ENCODE measurements around the gene DPYD. TPM values are rescaled to one million over a fixed set of nuclear protein-coding genes. Genes with fewer than 3 reads are reported as not detected.

The DPYD gene
- total RNA-seq, 1 donor from 2014 or later, result 124 TPM

DNA sequence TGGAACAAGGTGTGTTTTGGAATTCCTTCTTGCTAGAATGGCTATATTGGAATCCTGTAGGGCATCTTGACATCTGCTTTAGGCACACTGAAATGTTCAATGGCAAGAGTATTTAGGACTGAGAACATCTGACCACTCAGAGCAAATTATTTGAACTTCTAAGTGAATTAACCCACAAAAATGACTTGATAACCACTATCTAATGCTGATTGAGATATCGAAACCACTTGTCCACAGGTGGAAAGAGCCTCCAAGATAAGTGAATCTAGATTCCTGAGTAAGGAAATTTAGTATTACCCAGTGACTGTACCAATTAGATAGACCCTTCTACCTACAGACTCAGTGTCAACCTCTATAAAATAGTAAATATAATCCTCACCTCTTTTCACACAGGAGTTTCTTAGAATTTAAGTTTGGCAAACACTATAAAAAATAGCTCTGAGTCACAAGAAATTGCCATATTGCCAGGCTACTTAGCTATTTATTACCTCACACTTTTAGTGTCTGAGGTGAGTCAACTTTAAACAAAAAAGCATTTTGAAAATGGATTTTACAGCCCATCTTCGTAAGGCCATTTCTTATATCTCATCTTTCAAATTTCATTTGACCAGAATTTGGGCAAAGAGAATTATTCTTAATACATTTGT lies 777.5 kb downstream of the DPYD start:
- no peak for DNase-seq (ENCODE audit: low spot score)

DNA sequence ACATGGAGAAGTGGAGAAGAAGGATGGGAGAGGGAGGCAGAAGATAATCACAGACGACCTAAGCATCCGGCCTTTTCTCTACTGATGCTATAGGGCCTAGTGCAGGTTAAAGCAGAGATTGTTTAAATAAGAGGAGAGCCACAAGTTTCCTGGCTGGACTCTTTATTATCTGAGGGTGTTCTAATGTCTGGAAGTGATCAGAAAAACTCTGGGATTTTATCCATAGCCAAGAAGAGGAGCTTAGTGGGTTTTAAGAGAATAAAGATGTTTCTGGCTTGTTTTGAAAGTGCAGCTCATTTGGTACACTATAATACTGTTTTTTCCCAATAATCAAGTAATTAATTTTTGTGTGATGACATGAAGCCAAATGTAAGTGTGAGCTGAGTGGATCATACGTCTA lies 780.2 kb downstream of the DPYD start:
- no peak for DNase-seq (ENCODE audit: low spot score)

DNA sequence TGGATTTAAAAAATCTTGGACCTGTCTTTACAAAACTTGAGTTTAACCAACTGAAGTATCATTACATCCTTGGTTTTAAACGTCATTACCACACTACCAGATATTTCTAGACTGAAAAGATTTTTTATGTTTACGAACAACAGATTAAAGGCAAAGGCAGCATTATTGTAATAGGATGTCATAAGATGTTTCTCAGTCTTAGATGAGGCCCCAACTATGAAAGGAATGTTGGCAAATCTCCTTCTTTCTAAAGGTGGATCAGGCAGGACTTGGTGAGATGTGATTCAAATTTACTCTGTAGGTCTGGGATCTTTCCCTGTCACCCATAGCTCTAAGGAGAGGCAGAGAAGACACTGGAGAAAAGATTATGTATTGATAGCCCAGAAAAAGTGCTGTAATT lies 781.3 kb downstream of the DPYD start:
- no peak for DNase-seq (ENCODE audit: low spot score)

DNA sequence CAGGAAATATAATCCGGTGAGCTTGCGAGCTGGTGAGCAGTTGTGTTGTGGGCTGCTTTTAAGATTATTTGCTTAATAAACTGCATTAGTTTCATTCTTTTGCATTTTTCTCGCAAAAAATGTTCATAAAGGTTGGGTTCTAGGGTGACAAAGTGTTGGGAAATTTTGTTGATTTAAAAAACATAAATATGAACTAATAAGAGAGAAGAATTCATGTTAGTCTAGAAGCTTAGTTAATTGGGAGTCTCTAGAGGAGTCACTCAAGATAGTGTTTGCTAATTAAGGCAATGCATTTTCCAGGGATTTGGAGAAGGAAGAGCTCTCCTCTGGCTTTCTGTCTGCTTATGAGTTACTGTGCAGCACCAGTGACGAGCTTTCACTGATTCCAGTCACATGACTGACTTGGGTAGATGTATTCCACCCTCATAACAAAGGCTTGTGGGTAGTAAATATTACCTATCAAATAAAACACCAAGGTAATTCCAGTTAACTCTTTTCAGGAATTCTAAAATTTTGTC lies 782.3 kb downstream of the DPYD start:
- DNase-seq (ENCODE audit: low spot score), result no peak

DNA sequence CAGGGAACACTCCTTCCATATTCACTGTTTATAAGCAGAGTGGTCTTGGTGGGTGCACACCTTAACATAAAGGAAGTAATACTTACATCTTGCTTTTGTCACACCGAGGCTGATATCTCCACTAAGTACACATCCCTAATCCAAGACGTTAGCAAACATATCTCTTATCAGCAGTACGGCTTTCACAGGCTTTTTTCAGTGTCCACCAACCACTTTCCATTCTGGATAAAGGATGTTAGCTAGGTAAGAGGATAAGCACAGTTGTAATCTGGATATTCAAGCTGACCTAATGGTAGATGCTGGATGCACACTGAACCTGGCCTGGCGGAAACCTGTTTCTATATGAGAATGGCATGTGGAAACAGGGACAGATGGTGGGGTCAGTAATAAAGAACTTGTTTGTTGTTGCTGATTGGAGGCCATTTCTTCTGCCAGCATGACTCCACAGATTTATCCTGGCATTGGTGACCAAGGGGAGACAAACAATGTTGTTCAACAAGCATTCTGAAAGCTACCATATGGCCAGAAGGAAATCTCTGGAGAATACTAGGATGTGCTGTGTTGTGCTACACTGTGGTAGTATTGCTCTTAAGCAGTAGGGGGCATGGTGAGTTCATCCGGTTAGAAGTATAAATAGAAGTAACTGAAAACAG lies 782.8 kb downstream of the DPYD start:
- DNase-seq (ENCODE audit: low spot score), result peak; percentile 28

DNA sequence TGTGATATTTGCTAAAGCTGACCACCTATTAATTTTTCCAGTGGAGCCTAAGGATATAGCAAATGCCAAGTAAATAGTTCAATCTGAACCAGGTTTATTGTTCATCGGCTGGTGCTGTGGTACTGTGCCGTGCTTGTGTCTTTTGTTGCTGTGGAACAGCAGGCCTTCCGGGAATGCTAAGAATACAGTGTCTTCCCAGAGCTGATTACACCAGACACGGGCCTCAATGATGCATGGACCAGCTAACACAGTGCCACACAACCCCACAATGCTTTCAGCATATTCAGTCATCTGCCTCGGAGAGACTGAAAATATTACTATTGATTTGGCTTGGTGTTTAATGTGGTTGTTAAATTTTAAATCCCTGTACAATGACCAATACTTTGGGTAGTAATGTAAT lies 783.8 kb downstream of the DPYD start:
- no peak for DNase-seq (ENCODE audit: low spot score)

DNA sequence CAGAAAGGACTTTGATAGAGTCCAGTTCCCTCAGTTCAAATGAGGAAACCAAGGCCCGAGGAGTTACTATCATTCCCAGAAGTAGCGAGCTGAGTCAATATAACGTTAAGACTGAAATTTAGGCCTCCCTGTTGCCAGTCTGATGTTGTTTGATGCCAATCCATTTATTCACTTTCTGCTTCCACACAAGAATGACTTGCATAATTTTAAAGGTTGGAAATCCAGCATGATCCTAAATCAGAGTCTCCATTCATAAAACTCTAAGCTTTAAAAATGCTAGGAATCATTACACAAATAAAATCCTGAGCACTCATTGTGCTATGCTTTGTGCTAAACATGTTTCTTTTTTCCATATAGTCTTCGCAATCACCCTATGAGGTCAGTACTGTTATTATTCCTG lies 784.9 kb downstream of the DPYD start:
- DNase-seq (ENCODE audit: low spot score), result no peak

DNA sequence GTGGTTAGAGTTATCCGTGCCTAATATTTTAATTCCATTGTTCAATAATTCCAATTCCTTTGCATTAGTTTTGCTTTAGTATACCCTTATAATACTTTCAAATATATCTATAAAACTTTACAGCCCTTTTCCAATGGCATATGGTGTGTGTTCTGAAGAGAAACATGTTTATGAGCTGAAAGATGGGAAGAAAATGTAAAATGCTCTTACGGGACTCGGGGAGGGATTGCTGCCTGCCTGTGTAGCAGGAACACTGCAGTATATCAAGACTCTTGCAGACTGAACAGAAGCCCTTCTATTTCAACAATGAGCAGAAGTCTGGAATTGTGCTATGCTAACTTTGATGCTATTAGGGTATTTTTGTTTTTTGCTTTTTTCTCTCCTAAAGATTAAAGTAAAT lies 792.4 kb downstream of the DPYD start:
- no peak for DNase-seq (ENCODE audit: low spot score)

DNA sequence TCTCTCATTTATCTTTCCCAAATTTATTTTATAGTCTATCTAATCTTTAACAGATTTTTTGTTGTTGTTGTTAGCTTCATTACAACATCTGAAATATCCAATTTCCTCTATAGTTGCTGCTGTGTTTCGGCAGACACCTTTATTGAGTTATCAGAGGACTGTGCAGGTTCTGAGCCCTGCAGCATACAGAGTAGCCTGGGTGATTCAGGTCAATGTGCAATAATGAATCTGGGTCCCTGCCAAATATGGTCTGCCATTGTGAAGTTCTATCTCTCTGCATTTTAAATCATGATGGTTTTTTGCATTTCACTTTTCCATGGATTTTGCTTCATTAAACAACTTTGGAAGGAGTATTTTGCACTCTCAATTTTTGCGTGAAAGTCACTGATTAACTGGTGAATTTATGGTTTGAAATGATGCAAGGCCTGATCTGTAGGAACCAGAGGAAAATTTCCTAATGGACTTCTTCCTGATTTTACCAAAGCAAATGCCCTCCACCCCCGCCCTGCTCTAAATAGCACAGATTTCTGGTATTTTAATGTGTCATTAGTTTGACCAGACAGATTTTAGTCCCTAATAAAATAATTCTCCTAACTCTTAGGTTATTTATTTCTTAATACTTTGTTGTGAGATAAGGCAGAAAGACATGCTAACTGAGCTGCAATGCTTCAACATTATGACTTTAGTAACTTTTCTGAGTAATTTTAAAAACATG lies 797.0 kb downstream of the DPYD start:
- no peak for DNase-seq (ENCODE audit: low spot score)

DNA sequence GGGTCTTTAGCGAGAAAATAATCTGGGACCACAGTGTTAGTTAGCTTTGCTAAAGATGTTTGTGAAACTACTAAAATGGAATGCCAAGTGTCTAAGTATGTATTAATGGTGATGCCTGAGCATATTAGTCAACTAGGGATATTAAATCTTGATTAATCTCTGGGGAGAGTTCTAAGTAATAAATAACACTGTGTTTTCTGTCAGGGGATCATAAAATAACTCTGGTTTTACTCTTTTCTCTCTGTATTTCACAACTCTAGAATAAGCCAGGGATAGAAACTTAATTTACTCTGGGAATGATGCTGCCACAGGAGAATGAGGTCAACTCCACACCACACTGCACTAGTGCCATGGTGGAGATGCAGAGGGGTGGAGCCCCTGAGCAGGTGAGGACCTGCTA lies 800.0 kb downstream of the DPYD start:
- DNase-seq (ENCODE audit: low spot score), result no peak

DNA sequence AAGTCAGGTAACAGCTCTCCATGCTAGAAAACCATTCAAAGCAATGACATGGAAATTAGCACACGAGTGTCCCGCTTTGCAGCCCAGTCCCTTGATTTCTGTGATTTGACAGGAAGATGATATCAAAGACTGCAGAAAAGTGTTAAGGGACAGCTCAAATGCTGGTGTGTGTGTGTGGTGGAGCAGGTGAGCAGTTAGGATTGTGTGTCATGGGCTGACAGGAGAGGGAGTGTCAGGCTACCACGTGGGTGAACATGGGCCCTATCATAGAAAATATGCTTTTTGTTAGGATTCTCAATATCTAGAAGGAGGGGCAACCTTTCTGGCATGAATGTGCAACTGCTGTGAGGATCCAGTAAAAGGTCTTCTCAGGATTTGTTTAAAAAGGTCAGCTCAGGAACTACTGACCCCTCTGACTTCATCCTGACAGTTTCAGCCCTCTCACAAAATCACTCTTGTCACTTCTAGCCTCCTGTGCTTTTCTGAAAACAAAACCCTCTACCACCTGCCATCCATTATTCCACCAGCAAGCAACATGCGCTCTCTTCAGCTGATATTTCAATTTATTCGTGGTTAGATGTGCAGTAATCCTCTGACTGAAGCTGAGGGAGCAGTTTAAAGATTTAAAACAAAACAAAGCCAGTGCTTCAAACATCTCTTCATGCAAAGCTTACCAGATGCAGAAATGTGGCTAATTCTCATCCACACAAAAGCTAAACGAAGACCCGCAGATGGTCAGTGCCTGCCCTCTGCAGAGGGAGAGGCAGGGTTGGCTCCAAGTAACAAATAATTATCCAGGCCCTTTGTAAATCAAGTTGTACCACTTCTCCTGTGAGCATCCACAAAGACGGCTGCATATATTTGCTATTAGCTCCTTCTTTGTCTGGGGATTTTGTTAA lies 801.3 kb downstream of the DPYD start:
- DNase-seq (ENCODE audit: low spot score), result no peak

DNA sequence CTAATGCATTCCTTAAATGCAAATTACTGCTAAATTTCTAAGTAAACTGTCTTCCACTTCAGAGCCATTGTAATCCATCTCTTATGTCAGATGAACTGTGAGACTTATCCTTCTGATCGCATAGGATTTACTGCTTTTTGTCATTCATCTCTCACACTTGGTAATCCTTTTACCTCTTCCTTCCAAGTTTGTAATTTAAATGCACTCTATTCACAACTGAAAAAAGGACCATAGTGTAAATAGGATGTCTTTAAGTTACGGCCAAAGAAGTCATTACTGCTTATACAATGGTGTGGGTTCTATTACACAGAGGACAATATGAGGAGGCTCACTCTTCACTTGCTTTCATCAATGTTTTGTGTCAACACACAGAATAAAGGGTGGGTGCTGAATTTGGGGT lies 806.0 kb downstream of the DPYD start:
- no peak for DNase-seq (ENCODE audit: low spot score)

DNA sequence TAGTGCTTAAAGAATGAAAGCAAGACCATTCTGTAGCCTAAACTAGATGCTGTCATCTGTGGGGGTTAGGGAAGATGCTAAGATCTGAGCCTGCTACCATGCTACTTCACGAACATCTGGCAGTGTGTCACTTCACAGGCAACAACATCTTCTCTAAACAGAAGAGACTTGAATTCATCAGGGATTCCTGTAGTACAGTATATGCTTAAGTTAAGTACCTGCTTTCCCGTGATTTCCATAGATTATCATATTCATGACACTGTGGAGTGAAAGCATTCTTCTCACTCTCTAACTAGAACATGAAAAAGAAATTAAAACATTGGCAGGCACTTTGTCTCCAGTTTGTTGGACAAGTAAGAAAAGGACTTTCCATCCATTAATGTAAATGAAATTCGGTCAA lies 808.4 kb downstream of the DPYD start:
- DNase-seq (ENCODE audit: low spot score), result no peak

DNA sequence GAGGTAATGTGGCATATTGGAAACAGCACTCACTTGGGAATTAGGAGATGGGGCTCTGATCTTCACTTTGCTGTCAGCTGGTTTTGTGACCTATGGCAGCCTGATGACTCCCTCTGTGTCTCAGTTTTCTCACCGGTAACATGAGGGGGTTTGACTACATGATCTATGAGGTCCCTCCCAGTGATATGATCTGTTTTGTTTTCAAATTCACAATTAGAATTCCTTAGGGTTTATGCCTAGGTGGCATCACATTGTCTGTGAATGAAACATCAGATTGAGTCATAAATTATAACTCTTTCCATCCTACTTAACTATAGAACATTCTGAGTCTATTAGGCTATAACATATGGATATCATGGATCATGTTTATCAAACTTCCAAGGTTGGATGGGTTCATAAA lies 812.7 kb downstream of the DPYD start:
- no peak for DNase-seq (ENCODE audit: low spot score)

DNA sequence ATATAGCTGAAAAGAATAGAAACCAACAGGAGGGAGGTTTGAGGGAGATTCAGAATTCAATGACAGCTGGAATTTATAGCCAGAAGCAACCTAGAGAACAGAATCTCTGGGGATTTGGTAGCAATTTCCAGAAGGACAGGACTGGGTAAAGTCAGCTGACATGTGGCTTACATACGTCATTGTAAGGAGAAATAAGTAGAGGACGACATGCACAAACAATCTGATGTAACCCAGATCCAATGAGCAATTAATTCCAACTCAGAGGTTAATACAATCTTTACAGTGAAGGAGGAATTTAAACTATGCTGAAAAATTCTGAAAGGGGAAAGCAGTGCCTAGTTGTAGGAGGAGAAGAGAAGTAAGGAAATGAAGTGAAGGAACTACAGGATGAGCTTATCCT lies 815.3 kb downstream of the DPYD start:
- no peak for DNase-seq (ENCODE audit: low spot score)

DNA sequence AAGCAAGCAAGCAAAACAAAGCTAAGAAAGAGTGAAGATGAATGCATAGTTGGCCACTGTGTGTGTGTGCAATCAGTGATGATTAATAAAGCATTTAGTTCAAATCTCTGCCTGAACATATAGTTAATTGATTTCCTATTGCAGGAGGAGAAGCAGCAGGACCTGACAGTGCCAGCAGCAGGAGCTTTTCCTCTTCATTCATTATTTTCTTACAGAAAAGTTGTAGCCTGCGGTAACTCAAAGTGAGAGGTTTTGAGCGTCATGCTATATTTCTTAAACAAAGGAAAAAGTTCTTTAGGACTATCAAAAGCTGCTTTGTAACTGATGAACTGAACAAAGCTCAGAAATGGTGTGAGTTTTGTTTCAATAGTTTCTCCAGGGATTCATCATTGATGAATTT lies 819.3 kb downstream of the DPYD start:
- no peak for DNase-seq (ENCODE audit: low spot score)

DNA sequence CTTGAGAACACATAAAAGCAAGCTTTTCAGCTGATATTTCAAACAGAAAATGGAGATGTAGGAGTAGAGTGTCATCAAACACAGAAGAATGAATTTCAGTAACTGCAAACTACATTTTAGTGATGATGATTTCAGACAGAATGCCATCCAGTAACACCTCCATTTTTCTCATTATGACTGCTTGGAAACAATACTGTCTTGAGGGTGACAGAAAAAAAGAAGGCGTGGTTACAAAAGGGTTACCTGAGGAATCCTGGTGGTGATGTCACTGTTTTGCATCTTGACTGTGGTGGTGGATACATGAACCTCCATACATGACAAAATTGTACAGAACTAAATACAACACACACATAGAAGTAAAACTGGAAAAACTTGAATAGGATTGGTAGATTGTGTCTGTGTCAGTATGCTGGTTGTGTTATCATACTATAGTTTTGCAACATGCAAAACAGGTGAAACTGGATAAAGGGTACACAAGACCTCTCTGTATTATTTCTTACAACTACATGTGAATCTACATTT lies 823.4 kb downstream of the DPYD start:
- no peak for DNase-seq (ENCODE audit: low spot score)

DNA sequence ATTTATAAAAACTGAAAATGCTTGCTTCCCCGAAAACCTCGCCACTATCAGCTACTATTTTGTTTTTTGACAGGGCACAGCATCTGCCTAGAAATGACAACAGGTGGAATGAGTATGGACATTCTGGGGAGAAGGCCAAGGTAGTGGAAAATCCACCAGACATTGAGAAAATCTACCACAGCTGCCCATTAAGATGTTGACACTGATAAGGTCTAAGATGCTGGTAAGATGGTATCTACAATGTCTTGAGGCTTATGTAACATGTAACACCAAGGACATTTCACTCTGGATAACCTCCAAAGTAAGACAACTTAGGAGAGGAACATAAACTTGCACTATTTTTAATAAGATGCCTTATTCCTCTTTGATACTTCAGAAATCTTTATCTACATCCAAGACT lies 825.1 kb downstream of the DPYD start:
- no peak for DNase-seq (ENCODE audit: low spot score)

DNA sequence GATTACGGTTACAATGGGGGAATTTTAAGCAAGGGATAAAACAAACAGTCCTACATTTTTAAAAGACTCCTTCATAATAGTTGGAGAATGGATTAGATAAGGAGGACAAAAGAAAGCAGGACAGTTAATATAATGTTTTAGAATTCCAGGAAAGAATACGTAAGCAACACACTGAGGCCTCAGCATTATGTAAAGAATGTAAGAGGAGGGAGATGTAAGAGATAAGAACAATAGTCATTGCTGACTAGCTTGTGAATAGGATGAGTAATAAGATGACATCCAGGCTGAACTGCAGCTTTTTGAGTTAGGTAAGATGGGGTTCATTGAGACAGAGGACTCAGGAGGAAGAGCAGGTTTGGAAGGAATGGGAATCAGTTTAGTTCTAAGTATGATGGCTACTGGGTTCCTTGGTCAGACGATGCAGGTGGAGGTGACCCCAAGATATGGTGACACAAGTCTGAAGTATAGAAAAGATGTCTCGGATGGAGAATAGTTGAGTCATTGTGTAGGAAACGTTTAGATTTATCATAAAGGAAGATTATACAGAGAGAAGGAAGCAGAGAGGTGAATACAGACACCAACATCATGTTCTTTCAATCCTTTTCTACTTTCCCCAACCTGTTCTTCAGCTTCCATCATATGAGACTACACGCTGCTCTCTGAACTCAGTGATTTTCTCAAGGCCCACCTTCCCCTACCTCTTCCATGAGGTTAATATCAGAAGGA lies 826.4 kb downstream of the DPYD start:
- DNase-seq (ENCODE audit: low spot score), result no peak

DNA sequence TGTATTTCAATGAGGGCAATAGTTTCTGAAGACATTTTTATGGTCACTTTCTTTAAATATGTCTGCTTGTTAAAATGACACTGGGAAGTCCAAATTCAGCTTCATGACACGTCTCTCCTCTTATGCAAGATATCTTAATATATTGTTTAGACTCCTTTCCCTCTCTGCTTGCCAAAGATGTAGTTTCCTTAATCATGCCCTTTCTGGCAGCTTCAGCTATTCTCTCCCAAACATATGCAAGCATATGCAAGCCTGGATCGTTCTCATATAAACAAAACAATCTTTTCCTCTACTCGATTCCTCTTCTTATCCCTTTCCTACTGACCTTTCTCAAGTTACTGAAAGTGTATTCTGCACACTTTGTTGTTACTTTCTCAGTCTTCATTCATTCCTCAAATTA lies 827.1 kb downstream of the DPYD start:
- no peak for DNase-seq (ENCODE audit: low spot score)

DNA sequence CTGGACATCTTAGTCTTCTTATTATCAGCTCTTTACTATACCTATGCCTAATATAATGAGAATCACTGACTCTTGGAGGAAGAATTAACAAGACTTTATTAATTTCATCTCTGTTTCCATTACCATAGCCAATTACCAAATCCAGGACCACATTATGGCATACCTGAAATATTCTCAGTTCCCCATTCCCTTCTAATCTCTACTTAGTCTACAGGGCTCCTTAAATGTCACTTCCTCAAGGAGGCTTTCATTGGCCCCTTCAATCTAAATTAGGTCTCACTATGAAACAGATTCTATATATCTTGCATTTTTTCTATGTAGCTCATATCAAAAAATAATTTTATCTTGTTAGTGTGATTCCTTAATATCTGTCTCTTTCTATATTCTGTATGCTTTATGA lies 828.0 kb downstream of the DPYD start:
- no peak for DNase-seq (ENCODE audit: low spot score)

All from mucosa of gallbladder (tissue), 1 donor.